Coronary artery (tissue), 2 donors: ENCODE data around the gene MKRN2.
A peak's percentile ranks its signal among the peaks of the same experiment; 100 is the strongest.

Experiments used
- DNase-seq: peaks from one replicate; pipeline ENCODE4 v3.0.0-alpha.2; 2017; ENCODE audit warnings: low spot score
- H3K27ac ChIP-seq, 2 donors: fragments of 200-600 bp; sonication (generic); one replicate each; pipeline ENCODE4 v1.5.1; 2016 to 2019
- H3K4me3 ChIP-seq: fragments of 200-600 bp; sonication (generic); 2 replicates; pipeline ENCODE4 v1.5.1; 2016; ENCODE audit warnings: mild to moderate bottlenecking, moderate library complexity
- TF ChIP-seq, protein P1 (sequence below): fragments of 200-600 bp; sonication (generic); IDR thresholded peaks from one replicate; pipeline ENCODE4 v1.5.1; 2019; ENCODE audit warnings: antibody characterized with exemption

MKRN2 gene

DNA sequence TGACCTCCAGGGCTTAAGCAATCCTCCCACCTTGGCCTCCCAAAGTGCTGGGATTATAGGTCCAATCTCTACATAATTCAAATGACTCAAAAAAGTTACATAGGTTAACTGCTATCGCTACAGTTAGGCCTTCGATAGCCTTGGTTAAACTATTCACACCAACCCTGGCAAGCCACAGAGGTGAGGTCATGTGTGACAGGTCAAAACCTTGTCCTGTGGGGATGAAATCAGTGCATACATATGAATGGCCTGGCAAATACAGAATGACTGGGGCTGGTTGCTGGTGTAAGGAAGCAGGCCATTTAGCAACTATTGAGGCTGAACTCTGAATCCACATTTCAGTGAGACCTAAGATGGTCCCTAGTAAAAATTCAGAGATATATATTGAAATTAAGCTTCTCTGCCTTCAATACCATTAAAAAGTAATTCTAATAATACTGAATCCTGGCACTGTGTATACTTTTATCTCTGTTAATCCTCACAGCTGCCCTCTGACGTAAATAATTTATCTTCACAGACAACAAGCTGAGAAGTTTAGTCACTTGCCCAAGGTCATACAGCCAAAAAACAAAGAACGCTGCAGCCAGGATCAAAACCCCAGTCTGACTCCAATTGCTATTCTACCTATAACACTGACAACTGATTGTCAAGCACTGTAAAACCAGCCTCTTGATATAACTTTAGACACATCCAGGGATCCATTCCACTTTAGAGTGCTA lies 35.3 kb downstream of the MKRN2 start:
- TF ChIP-seq, protein P1, sequence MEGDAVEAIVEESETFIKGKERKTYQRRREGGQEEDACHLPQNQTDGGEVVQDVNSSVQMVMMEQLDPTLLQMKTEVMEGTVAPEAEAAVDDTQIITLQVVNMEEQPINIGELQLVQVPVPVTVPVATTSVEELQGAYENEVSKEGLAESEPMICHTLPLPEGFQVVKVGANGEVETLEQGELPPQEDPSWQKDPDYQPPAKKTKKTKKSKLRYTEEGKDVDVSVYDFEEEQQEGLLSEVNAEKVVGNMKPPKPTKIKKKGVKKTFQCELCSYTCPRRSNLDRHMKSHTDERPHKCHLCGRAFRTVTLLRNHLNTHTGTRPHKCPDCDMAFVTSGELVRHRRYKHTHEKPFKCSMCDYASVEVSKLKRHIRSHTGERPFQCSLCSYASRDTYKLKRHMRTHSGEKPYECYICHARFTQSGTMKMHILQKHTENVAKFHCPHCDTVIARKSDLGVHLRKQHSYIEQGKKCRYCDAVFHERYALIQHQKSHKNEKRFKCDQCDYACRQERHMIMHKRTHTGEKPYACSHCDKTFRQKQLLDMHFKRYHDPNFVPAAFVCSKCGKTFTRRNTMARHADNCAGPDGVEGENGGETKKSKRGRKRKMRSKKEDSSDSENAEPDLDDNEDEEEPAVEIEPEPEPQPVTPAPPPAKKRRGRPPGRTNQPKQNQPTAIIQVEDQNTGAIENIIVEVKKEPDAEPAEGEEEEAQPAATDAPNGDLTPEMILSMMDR: no peak
- peak overlapping the region in 1 of 2 donors; percentile 27 for H3K27ac ChIP-seq
- no peak overlapping the region for H3K4me3 ChIP-seq
- no peak for DNase-seq

DNA sequence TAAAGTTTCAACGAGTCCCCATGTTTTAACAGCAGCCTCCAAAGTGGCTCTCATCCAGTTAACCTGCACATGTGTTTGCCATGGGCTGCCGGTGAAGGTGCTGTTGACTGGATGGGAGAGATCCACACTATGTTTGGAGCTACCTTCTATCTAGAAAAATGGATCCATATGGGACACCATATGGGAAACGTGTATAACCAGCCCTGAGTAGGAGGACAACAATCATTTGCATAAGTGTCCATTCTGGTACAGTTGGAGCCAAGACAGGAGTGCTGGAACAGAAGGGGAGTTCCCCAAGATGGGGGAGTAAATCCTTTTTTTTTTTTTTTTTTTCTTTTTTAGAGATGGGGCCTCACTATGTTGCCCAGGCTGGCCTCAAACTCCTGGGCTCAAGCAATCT lies 36.6 kb downstream of the MKRN2 start:
- DNase-seq: no peak
- TF ChIP-seq, protein P1: no peak
- Histone ChIP-seq H3K4me3 (no peak overlapping the region), H3K27ac (no peak overlapping the region)

DNA sequence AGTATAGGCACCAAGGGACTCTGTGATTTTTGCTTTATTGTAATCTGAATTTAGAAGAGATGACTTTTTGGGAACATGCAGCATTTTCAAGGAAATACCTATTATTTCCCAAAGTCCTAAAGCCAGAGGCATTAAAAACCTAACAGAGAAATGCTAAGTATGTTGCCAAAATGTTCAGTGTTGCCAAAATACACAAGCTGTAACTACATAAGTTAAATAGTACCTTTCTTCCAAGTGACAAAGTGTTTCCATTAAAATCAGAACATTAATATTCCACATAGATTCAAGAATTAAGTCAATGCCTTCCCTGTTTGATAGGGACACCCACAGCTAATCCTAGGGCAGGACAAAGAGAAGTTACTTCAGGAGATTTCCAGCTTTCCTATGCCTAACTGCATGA lies 42.0 kb downstream of the MKRN2 start:
- DNase-seq: no peak
- H3K4me3 ChIP-seq: no peak overlapping the region
- H3K27ac ChIP-seq: peak overlapping the region in 1 of 2 donors; percentile 55
- TF ChIP-seq, protein P1: no peak

DNA sequence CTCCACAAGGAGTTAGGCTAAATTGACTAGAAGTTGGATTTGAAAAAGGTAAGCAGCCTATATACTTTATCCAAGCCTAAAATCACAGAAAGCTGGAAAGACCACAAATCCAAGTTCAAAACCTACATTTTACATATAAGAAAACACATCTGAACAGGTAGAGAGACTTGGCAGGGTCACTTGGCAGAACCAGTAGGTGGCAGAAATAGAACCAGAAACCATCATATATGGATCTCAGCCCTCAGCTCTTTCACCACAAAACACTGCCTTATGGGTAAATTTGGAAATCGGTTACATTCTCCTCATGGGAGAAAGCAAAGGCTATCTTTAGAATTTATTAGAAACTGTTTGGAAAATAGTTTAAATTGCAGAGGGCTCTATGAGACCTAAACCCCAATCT lies 44.2 kb downstream of the MKRN2 start:
- no peak overlapping the region for H3K4me3 ChIP-seq
- no peak overlapping the region for H3K27ac ChIP-seq
- no peak for DNase-seq
- TF ChIP-seq, protein P1: no peak

DNA sequence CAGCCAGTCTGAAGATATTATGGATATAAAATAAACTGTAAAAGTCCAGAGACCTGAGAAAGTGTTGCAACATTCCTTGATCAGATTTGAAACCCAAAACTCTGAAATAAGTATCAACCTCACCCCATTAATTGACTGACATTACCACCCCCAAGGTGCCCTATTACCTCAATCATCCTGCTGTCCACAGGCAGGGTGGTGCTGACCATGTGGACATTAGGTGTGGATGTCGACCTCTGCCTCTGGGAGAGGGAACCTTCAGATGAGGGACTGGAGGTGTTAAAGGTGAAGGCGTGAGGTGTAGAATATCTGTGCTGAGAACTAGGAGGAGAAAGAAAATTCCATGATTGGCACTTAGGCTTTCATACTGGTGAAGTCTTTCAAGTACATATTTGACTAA lies 47.1 kb downstream of the MKRN2 start:
- DNase-seq: no peak
- no peak overlapping the region for H3K4me3 ChIP-seq
- TF ChIP-seq, protein P1: no peak
- H3K27ac ChIP-seq: no peak overlapping the region

DNA sequence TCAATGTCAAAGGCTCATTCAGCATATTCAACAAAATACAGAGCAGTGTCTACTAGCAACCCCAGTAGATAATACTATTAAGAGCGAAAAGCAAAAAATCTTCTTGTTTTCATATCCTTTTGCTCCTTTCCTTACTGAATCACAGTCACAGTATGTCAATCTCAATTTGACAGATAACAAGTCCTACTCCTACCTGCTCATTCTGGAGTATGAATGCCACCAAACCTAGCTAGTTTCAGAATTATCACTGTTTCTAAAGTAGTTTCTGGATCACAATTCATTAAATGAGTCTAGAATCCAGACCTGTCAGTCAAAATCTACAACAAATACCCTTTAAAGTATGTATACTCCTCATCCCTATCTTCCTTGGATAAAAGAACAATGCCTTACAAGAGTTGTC lies 51.5 kb downstream of the MKRN2 start:
- no peak overlapping the region for H3K4me3 ChIP-seq
- H3K27ac ChIP-seq: no peak overlapping the region
- no peak for DNase-seq
- TF ChIP-seq, protein P1: no peak

DNA sequence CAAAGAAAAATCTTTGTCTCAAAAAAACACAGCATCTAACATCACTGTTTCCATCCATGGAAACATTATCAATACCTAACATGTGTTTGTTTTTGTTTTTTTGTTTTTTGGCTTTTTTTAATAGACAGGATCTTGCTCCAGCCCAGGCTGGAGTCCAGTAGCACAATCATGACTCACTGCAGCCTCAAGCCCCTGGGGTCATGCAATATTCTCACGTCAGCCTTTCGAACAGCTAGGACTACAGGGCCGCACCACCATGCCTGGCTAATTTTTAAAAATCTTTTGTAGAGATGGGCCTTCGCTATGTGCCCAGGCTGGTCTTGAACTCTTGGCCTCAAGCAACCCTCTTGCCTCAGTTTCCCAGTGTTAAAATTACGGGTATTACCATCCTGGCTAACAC lies 54.2 kb downstream of the MKRN2 start:
- no peak overlapping the region for H3K27ac ChIP-seq
- no peak overlapping the region for H3K4me3 ChIP-seq
- TF ChIP-seq, protein P1: no peak
- no peak for DNase-seq
